HCT116 (cell line): ENCODE measurements around the gene LDLRAD4.

ENCODE experiments used
- ATF3 ChIP-seq: IDR thresholded peaks from 2 replicates; pipeline ENCODE4 v1.6.1; 2012
- CTCF ChIP-seq, 3 experiments: fragments of 200-600 bp in 1 of 3; sonication (generic) in 1 of 3; IDR thresholded peaks in 2 of 3; conservative IDR thresholded peaks in 1 of 3; 2 replicates each; pipeline ENCODE4 v1.5.1; 2012 to 2017; ENCODE audit warnings: low read depth in 2 of 3, low read length in 2 of 3, antibody characterized with exemption in 1 of 3, borderline replicate concordance in 1 of 3, control low read depth in 1 of 3, mild to moderate bottlenecking in 1 of 3, mixed read lengths in 1 of 3, mixed run types in 1 of 3, moderate library complexity in 1 of 3; ENCODE audit not compliant: insufficient read depth in 1 of 3
- ELF1 ChIP-seq: IDR thresholded peaks from 2 replicates; pipeline ENCODE4 v1.6.1; 2012; ENCODE audit warnings: low read depth, borderline replicate concordance
- EZH2 ChIP-seq: fragments of 200-600 bp; sonication (generic); IDR thresholded peaks from 2 replicates; pipeline ENCODE4 v1.6.1; 2017; ENCODE audit warnings: antibody characterized with exemption, mixed run types
- POLR2A ChIP-seq: IDR thresholded peaks from 2 replicates; pipeline ENCODE4 v1.7.0; 2011; ENCODE audit warnings: borderline replicate concordance; ENCODE audit not compliant: insufficient read depth, insufficient read length; ENCODE audit errors: extremely low read depth
- REST ChIP-seq: IDR thresholded peaks from 2 replicates; pipeline ENCODE4 v1.6.1; 2012; ENCODE audit warnings: low read depth
- SIN3A ChIP-seq: IDR thresholded peaks from 2 replicates; pipeline ENCODE4 v1.6.1; 2012; ENCODE audit warnings: low read depth

- TF ChIP-seq ELF1: no peak
- TF ChIP-seq CTCF (IDR thresholded peaks at IDR 0.05 in 2 of 3, conservative IDR thresholded peaks at IDR 0.05 in 1 of 3; ENCODE audit: borderline replicate concordance in 1 of 3, insufficient read depth in 1 of 3, low read depth in 2 of 3, low read length in 2 of 3): no peak
- no peak for TF ChIP-seq EZH2
- TF ChIP-seq POLR2A: no peak
- no peak for TF ChIP-seq ATF3
- no peak for TF ChIP-seq SIN3A
- no peak for TF ChIP-seq REST
These were observed 99.2 kb downstream of the LDLRAD4 start for GRCh38 chr18:13317801-13318200.
